Natural killer cell (primary cell): ENCODE results near the gene CCNA2. TPM values are rescaled to one million over a fixed set of nuclear protein-coding genes. Genes with fewer than 3 reads are reported as not detected.

ENCODE experiments used
- ATAC-seq, 3 donors: fragments of 150-1000 bp in 2 of 3; fragments of 200-7000 bp in 1 of 3; cut with Tn5 transposase; 1 replicate in 1 of 3; 2 replicates in 2 of 3; pipeline ENCODE4 v1.10.0; 2021; ENCODE audit warnings: mild to moderate bottlenecking in 2 of 3, moderate library complexity in 2 of 3
- DNase-seq, 2 donors: peaks; one replicate each; pipeline versions ENCODE4 v3.0.0 to v3.0.0-alpha.2; 2013 to 2021; ENCODE audit warnings: mixed read lengths in 1 of 2
- H3K27ac ChIP-seq: one replicate; pipeline ENCODE4 v1.5.1; 2013; ENCODE audit warnings: mild to moderate bottlenecking, low read length
- H3K27me3 ChIP-seq: one replicate; pipeline ENCODE4 v1.6.1; 2013; ENCODE audit warnings: low read length; ENCODE audit not compliant: control insufficient read depth, insufficient read depth
- H3K36me3 ChIP-seq: one replicate; pipeline ENCODE4 v1.6.1; 2013; ENCODE audit warnings: low read length; ENCODE audit not compliant: control insufficient read depth, insufficient read depth
- H3K4me1 ChIP-seq: one replicate; pipeline ENCODE4 v1.6.1; 2013; ENCODE audit warnings: low read length; ENCODE audit not compliant: control insufficient read depth, insufficient read depth
- H3K4me3 ChIP-seq: one replicate; pipeline ENCODE4 v1.5.1; 2013; ENCODE audit warnings: low read length
- H3K9me3 ChIP-seq: one replicate; pipeline ENCODE4 v1.6.1; 2013; ENCODE audit warnings: low read length; ENCODE audit not compliant: control insufficient read depth, insufficient read depth
- H3K27ac Mint-ChIP-seq, 2 donors: one replicate each; pipeline ENCODE4 v1.8.0; 2022; ENCODE audit warnings: mild to moderate bottlenecking in 2 of 2, mixed read lengths in 2 of 2, moderate library complexity in 1 of 2
- H3K27me3 Mint-ChIP-seq, 2 donors: one replicate each; pipeline ENCODE4 v1.8.0; 2022; ENCODE audit warnings: low read depth in 2 of 2, mixed read lengths in 2 of 2
- H3K36me3 Mint-ChIP-seq: one replicate; pipeline ENCODE4 v1.8.0; 2022; ENCODE audit warnings: mixed read lengths
- H3K4me1 Mint-ChIP-seq, 2 donors: one replicate each; pipeline ENCODE4 v1.8.0; 2022; ENCODE audit warnings: mixed read lengths in 2 of 2
- H3K4me3 Mint-ChIP-seq: one replicate; pipeline ENCODE4 v1.8.0; 2022; ENCODE audit warnings: mild to moderate bottlenecking, moderate library complexity, mixed read lengths
- H3K9me3 Mint-ChIP-seq, 2 donors: one replicate each; pipeline ENCODE4 v1.8.0; 2022; ENCODE audit warnings: mixed read lengths in 2 of 2
- CTCF ChIP-seq: fragments of 200-600 bp; IDR thresholded peaks from one replicate; pipeline ENCODE4 v1.8.0; 2022; ENCODE audit warnings: antibody characterized with exemption
- WGBS: methylation state at CpG from one replicate; pipeline ENCODE4 v1.1.7; 2013; ENCODE audit warnings: missing lambda C conversion rate; ENCODE audit not compliant: insufficient coverage; 5-methylcytosine and 5-hydroxymethylcytosine counted together
- intact Hi-C: fragments of 100-400 bp; cut with micrococcal nuclease; formaldehyde crosslinking; loops from one replicate; pipeline ENCODE4 v1.14.2; 2022
- total RNA-seq, 4 donors: library from RNA; stranded (reverse); fragments of 120-200 nt in 1 of 4; gene quantifications; one replicate each; pipeline versions ENCODE4 v1.2.3 to v1.2.4, GENCODE V29; 2013 to 2022

The CCNA2 gene
- total RNA-seq, 3 donors from 2014 or later (not counting 1 experiment from before 2014, with no cell fraction given): 0.50 to 1.6 (median 0.99) TPM

- peaks cover 8% of the 10 kb centered on the region for H3K4me1 ChIP-seq
- Mint-ChIP-seq H3K9me3 (no peaks in the 10 kb centered on the region), H3K27ac (peak overlapping the region; percentile 95 to 98), H3K4me1 (peaks cover 29 to 32% of the 10 kb centered on the region in 2 donors), H3K27me3 (no peaks in the 10 kb centered on the region), H3K36me3 (peaks cover 10% of the 10 kb centered on the region), H3K4me3 (peak overlapping the region; percentile 93)
- no peak for TF ChIP-seq CTCF
- no peak for DNase-seq
- intact Hi-C loops: loop anchor here (1.0 to 5.0 kb wide), 3 partner anchors 23 to 104 kb away; partner anchors contain the start of gene ANXA5
- peaks cover 39% of the 10 kb centered on the region for H3K36me3 ChIP-seq
- ATAC-seq: no peak
- peak overlapping the region; percentile 99 for H3K4me3 ChIP-seq
- H3K27ac ChIP-seq: peak overlapping the region; percentile 85
- H3K27me3 ChIP-seq: no peaks in the 10 kb centered on the region
- H3K9me3 ChIP-seq: no peaks in the 10 kb centered on the region
- 22% methylated on average over 3 of the region's 4 CpGs for WGBS
Observed at GRCh38 chr4:121801715-121802075, 22.0 kb downstream of the CCNA2 start.

GRCh38 chr4:121800961-121801714 is 22.5 kb downstream of the CCNA2 start, which contains the start of gene EXOSC9:
TSS of gene EXOSC9 (plus strand) at chr4:121801323. CDS start at chr4:121801425, 102 bp downstream.
- TF ChIP-seq CTCF: no peak
- Mint-ChIP-seq H3K27me3 (peaks cover 0 to 4% of the 10 kb centered on the region in 2 donors), H3K36me3 (peaks cover 10% of the 10 kb centered on the region), H3K4me3 (peak within 1 kb of the TSS; percentile 93), H3K9me3 (no peaks in the 10 kb centered on the region), H3K4me1 (peaks cover 29 to 32% of the 10 kb centered on the region in 2 donors), H3K27ac (peak within 1 kb of the TSS; percentile 95 to 98)
- Histone ChIP-seq H3K9me3 (no peaks in the 10 kb centered on the region), H3K4me3 (peak within 1 kb of the TSS; percentile 99), H3K27ac (peak within 1 kb of the TSS; percentile 85), H3K4me1 (peaks cover 8% of the 10 kb centered on the region), H3K27me3 (no peaks in the 10 kb centered on the region), H3K36me3 (peaks cover 33% of the 10 kb centered on the region)
- WGBS: under 1% methylated on average over 48 of the region's 48 CpGs
- ATAC-seq (peak; percentile 87 to 88 (median 87)), DNase-seq (peak; percentile 92 to 98)
- intact Hi-C loops: loop anchor here (1.0 to 5.0 kb wide), 3 partner anchors 23 to 104 kb away; partner anchors contain the start of gene ANXA5

- intact Hi-C loops: loop anchor here (2.0 to 5.0 kb wide), 2 partner anchors 68 to 103 kb away; partner anchors contain the start of gene ANXA5
- no peaks in the 10 kb centered on the region for H3K27me3 ChIP-seq
- H3K27ac ChIP-seq: peak overlapping the region; percentile 85
- peaks cover 29 to 32% of the 10 kb centered on the region in 2 donors for H3K4me1 Mint-ChIP-seq
- H3K27ac Mint-ChIP-seq: peak overlapping the region; percentile 95 to 98
- H3K4me3 ChIP-seq: peak overlapping the region; percentile 99
- H3K9me3 ChIP-seq: no peaks in the 10 kb centered on the region
- DNase-seq: no peak
- ATAC-seq: peak in 2 of 3 donors; percentile 26 to 29
- H3K4me3 Mint-ChIP-seq: peak overlapping the region; percentile 93
- H3K36me3 ChIP-seq: peaks cover 30% of the 10 kb centered on the region
- H3K9me3 Mint-ChIP-seq: no peaks in the 10 kb centered on the region
- H3K4me1 ChIP-seq: peaks cover 8% of the 10 kb centered on the region
- peaks cover 9% of the 10 kb centered on the region for H3K36me3 Mint-ChIP-seq
- WGBS: 27% methylated on average over 8 of the region's 8 CpGs
- H3K27me3 Mint-ChIP-seq: peaks cover 0 to 7% of the 10 kb centered on the region in 2 donors
- TF ChIP-seq CTCF: no peak
Observed at GRCh38 chr4:121800638-121800960, 23.1 kb downstream of the CCNA2 start.
